ACC112 (cell line): Measurements from ENCODE around the gene PCSK5.

Experiments
- H2AFZ ChIP-seq: fragments of 200-600 bp; sonication (generic); one replicate; pipeline ENCODE4 v1.6.0; 2017; ENCODE audit warnings: antibody characterized with exemption, low read length; ENCODE audit not compliant: unreplicated experiment
- H3K27ac ChIP-seq: fragments of 200-600 bp; sonication (generic); 2 replicates; pipeline ENCODE4 v1.5.1; 2014; ENCODE audit warnings: low read depth, mild to moderate bottlenecking, antibody characterized with exemption, low read length, moderate library complexity
- H3K27me3 ChIP-seq: fragments of 200-600 bp; sonication (generic); 2 replicates; pipeline ENCODE4 v1.6.1; 2014; ENCODE audit warnings: mild to moderate bottlenecking, antibody characterized with exemption, low read length, moderate library complexity, mixed read lengths; ENCODE audit not compliant: insufficient read depth
- H3K36me3 ChIP-seq: fragments of 200-600 bp; sonication (generic); 2 replicates; pipeline ENCODE4 v1.6.1; 2016; ENCODE audit warnings: mild to moderate bottlenecking, antibody characterized with exemption, low read length, moderate library complexity, mixed read lengths; ENCODE audit not compliant: insufficient read depth
- H3K4me1 ChIP-seq: fragments of 200-600 bp; sonication (generic); one replicate; pipeline ENCODE4 v1.6.1; 2016; ENCODE audit warnings: low read length, mixed read lengths; ENCODE audit not compliant: insufficient read depth, unreplicated experiment, control insufficient read depth
- H3K4me3 ChIP-seq: fragments of 200-600 bp; sonication (generic); 2 replicates; pipeline ENCODE4 v1.5.1; 2014; ENCODE audit warnings: mild to moderate bottlenecking, low read depth, low read length
- H3K79me2 ChIP-seq: fragments of 200-600 bp; sonication (generic); one replicate; pipeline ENCODE4 v1.6.0; 2016; ENCODE audit warnings: low read length; ENCODE audit not compliant: control insufficient read depth, unreplicated experiment, insufficient read depth

PCSK5 gene

DNA sequence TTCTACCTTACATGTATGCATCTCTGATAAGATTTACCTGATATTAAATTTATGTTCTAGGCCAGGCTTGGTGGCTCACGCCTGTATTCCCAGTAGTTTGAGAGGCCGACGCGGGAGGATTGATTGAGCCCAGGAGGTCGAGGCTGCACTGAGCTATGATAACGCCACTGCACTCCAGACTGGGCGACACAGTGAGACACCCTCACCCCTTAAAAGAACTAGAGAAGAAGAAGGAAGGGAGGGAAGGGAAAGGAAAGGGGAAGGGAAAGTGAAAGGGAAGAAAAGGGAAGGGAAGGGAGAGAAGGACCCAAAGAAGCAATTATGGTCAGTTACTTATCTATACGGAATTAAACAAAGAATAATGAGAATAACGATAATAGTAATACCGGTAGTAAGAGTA is 504.9 kb downstream of the PCSK5 start:
- Histone ChIP-seq H2AFZ (peak overlapping the region; percentile 50), H3K79me2 (peaks cover 14% of the 10 kb centered on the region), H3K4me3 (peak overlapping the region; percentile 98), H3K4me1 (peaks cover 7% of the 10 kb centered on the region), H3K27me3 (no peaks in the 10 kb centered on the region), H3K27ac (peak overlapping the region; percentile 94; the same call in 1 of the 2 replicates), H3K36me3 (peaks cover 11% of the 10 kb centered on the region)

DNA sequence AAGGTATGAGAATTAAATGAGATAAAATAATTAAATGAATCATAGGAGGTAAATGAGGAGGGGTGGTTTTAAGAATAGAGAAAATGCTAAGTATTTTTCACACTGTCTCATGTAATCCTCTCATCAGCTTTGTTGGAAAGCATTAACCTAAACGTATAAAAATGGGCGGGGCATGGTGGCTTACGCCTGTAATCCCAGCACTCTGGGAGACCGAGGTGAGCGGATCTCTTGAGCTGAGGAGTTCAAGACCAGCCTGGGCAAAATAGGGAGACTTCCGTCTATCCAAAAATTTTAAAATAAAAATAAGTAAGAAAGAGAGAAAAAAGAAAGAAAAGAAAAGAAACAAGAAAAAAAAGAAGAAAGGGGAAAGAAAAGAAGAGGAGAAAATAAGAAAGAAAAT is 505.7 kb downstream of the PCSK5 start:
- peaks cover 11% of the 10 kb centered on the region for H3K36me3 ChIP-seq
- no peak overlapping the region for H3K27ac ChIP-seq
- H3K27me3 ChIP-seq = no peaks in the 10 kb centered on the region
- no peak overlapping the region for H2AFZ ChIP-seq
- no peak overlapping the region for H3K4me3 ChIP-seq
- H3K79me2 ChIP-seq = peaks cover 14% of the 10 kb centered on the region
- peaks cover 7% of the 10 kb centered on the region for H3K4me1 ChIP-seq

DNA sequence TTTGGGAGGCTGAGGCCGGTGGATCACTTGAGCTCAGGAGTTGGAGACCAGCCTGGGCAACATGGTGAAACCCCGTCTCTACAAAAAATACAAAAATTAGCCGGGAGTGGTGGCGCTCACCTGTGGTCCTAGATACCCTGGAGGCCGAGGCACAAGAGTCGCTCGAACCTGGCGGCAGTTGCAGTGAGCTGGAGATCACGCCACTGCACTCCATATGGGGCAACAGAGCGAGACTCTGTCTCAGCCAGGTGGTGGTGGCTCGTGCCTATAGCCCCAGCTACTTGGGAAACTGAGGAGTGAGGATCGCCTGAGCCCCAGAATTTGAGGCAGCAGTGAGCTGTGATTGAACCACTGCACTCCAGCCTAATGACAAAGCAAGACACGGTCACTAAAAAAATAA is 506.1 kb downstream of the PCSK5 start:
- Histone ChIP-seq H3K4me3 (no peak overlapping the region), H3K36me3 (peaks cover 10% of the 10 kb centered on the region), H2AFZ (no peak overlapping the region), H3K79me2 (peaks cover 14% of the 10 kb centered on the region), H3K27ac (no peak overlapping the region), H3K27me3 (no peaks in the 10 kb centered on the region), H3K4me1 (peaks cover 11% of the 10 kb centered on the region)

DNA sequence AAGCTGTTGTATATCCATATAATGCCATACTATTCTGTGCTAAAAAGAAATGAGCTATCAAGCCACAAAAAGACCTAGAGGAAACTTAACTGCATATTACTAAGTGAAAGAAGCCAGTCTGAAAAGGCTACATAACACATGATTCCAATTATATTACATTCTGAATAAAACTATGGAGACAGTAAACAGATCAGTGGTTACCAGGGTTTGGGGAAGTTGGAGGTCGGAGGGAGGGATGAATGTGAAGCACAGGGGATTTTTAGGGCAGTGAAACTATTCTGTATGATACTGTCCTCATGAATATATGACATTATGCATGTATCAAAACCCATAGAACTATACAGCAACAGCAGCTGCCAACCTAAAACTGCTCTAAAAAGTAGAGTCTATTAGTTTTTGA is 509.4 kb downstream of the PCSK5 start:
- H3K4me1 ChIP-seq = peaks cover 24% of the 10 kb centered on the region
- no peaks in the 10 kb centered on the region for H3K79me2 ChIP-seq
- no peak overlapping the region for H3K4me3 ChIP-seq
- H3K27ac ChIP-seq = no peak overlapping the region
- H2AFZ ChIP-seq = no peak overlapping the region
- H3K36me3 ChIP-seq = no peaks in the 10 kb centered on the region
- no peaks in the 10 kb centered on the region for H3K27me3 ChIP-seq

DNA sequence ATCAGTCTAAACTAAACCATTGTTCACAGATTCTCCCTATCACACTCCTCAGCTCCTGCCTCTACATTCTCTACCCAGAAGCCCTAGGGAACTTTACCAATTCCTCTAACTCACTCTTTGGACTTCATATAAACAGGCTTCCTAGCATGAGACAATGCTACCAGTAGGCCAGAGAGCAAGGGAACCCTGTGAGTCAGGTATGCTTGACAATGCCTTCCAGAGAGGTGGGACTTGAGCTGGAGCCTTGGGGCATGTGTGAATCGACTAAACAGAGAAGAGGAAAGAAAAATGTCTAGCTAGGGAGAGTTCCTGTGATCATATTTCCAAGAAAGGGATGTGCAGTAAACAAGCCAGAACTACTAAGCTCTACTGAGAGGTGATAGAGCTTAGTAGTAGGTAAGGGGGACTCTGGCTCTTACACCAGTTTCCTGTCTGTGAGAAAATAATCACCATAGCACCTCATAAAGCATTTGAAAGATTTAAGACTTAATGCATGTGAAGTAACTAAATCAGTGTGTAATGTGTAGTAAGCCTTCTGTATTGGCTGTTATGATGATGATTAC is 510.1 kb downstream of the PCSK5 start:
- Histone ChIP-seq H3K27ac (no peak overlapping the region), H3K79me2 (no peaks in the 10 kb centered on the region), H2AFZ (no peak overlapping the region), H3K4me3 (no peak overlapping the region), H3K36me3 (no peaks in the 10 kb centered on the region), H3K4me1 (peaks cover 19% of the 10 kb centered on the region), H3K27me3 (no peaks in the 10 kb centered on the region)

DNA sequence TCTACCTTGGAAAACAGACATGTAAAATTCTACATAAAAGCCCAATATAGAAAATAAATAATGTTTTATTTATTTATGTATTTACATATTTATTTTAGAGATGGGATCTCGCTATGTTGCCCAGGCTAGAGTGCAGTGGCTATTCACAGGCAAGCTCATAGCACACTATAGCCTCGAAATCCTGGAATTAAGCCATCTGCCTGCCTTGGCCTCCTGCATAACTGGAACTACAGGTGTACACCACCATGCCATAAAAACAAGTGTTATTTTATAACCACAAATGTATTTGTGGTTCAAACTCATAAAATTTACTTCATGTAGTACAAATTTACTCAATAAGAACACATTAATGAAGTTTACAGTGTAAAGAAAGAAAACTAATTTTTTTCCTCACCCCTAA is 510.7 kb downstream of the PCSK5 start:
- Histone ChIP-seq H3K4me1 (peaks cover 17% of the 10 kb centered on the region), H3K27ac (no peak overlapping the region), H3K36me3 (no peaks in the 10 kb centered on the region), H3K4me3 (no peak overlapping the region), H2AFZ (no peak overlapping the region), H3K27me3 (no peaks in the 10 kb centered on the region), H3K79me2 (no peaks in the 10 kb centered on the region)

GRCh38 chr9:76401580-76402354 is 511.3 kb downstream of the PCSK5 start:
- Histone ChIP-seq H2AFZ (no peak overlapping the region), H3K4me1 (peaks cover 17% of the 10 kb centered on the region), H3K79me2 (no peaks in the 10 kb centered on the region), H3K27me3 (no peaks in the 10 kb centered on the region), H3K36me3 (no peaks in the 10 kb centered on the region), H3K4me3 (no peak overlapping the region), H3K27ac (no peak overlapping the region)

DNA sequence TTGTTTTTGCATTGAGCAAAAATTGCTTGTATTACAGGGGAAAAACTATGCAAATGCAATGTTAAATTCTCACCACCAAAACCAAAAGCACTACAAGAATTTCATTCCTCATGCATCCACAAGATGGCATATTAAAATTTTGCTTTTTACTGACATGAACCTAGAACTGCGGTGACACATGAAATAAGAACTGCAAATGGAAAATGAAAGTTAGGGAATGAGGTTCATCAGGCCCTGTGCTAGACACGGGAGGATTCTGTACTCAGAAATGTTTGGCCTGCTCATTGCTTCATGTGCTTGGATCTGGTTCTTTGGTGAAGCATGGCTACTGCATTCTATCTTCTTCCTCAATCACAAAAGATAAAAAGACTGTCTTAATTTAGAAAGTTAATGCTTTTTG is 512.9 kb downstream of the PCSK5 start:
- H3K27ac ChIP-seq = peak overlapping the region; percentile 73
- no peaks in the 10 kb centered on the region for H3K79me2 ChIP-seq
- peak overlapping the region; percentile 64 for H3K4me3 ChIP-seq
- H2AFZ ChIP-seq = peak overlapping the region; percentile 87
- no peaks in the 10 kb centered on the region for H3K27me3 ChIP-seq
- H3K36me3 ChIP-seq = no peaks in the 10 kb centered on the region
- H3K4me1 ChIP-seq = peaks cover 17% of the 10 kb centered on the region

DNA sequence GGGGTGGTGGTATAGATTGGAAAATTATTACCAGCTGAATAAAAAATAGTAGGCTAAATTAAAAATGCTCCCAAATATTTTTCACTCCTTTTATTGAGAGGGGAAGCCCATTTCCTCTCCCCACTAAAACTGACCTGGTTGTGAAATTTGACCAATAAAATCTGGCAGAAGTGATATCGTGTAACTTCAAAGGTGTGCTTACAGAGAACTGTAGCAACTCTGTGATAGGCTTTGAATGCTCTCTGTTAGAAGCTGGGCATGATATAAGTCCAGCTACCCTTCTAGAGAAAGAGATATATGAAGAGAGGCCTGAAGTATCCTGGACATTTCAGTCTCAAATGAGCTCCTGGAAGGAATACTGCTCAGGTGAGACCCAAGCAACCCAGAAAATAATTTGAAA is 513.9 kb downstream of the PCSK5 start:
- no peak overlapping the region for H3K27ac ChIP-seq
- H3K27me3 ChIP-seq = no peaks in the 10 kb centered on the region
- H3K4me1 ChIP-seq = peaks cover 17% of the 10 kb centered on the region
- no peaks in the 10 kb centered on the region for H3K79me2 ChIP-seq
- no peaks in the 10 kb centered on the region for H3K36me3 ChIP-seq
- H2AFZ ChIP-seq = peak overlapping the region; percentile 70
- H3K4me3 ChIP-seq = no peak overlapping the region

DNA sequence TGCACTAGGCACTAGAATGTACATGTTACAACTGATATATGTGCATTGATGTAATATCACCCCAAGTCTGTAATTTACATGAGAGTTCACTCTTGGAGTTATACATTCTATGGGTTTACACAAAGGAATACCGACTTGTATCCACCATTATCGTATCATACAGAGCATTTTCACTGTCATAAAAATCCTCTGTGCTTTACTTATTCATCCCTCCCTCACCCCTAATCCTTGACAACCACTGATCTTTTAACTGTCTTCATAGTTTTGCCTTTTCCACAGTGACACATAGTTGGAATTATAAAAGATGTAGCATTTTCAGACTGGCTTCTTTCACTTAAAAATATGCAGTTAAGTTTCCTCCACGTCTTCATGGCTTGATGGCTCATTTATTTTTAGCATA is 514.9 kb downstream of the PCSK5 start:
- Histone ChIP-seq H3K4me1 (peaks cover 17% of the 10 kb centered on the region), H3K79me2 (no peaks in the 10 kb centered on the region), H3K4me3 (no peak overlapping the region), H3K36me3 (no peaks in the 10 kb centered on the region), H2AFZ (peak overlapping the region; percentile 44), H3K27ac (no peak overlapping the region), H3K27me3 (no peaks in the 10 kb centered on the region)

GRCh38 chr9:76405868-76406267 is 515.4 kb downstream of the PCSK5 start:
- Histone ChIP-seq H2AFZ (peak overlapping the region; percentile 44), H3K36me3 (no peaks in the 10 kb centered on the region), H3K4me3 (no peak overlapping the region), H3K4me1 (peaks cover 17% of the 10 kb centered on the region), H3K27me3 (no peaks in the 10 kb centered on the region), H3K79me2 (no peaks in the 10 kb centered on the region), H3K27ac (no peak overlapping the region)
